DOHH2 (cell line): Measurements from ENCODE around the gene PRPS2.

Source experiments
- H3F3A ChIP-seq: fragments of 200-600 bp; sonication (generic), shearing (Covaris generic); 2 replicates; pipeline ENCODE4 v1.6.0; 2016; ENCODE audit warnings: antibody characterized with exemption, mild to moderate bottlenecking; ENCODE audit not compliant: control insufficient read depth, insufficient read depth
- H3K27ac ChIP-seq: fragments of 200-600 bp; sonication (generic); 2 replicates; pipeline ENCODE4 v1.5.1; 2014; ENCODE audit warnings: low read depth, mild to moderate bottlenecking, low read length, moderate library complexity
- H3K27me3 ChIP-seq: fragments of 200-600 bp; sonication (generic); 2 replicates; pipeline ENCODE4 v1.6.1; 2014; ENCODE audit warnings: mild to moderate bottlenecking, low read length, mixed read lengths; ENCODE audit not compliant: control insufficient read depth
- H3K36me3 ChIP-seq: fragments of 200-600 bp; sonication (generic); 2 replicates; pipeline ENCODE4 v1.6.1; 2014; ENCODE audit warnings: mild to moderate bottlenecking, low read length, moderate library complexity, mixed read lengths; ENCODE audit not compliant: control insufficient read depth
- H3K4me1 ChIP-seq: fragments of 200-600 bp; sonication (generic); 2 replicates; pipeline ENCODE4 v1.6.1; 2014; ENCODE audit warnings: mild to moderate bottlenecking, low read length, mixed read lengths; ENCODE audit not compliant: control insufficient read depth
- H3K4me2 ChIP-seq: fragments of 200-600 bp; sonication (generic); 2 replicates; pipeline ENCODE4 v1.6.0; 2014; ENCODE audit warnings: mild to moderate bottlenecking, low read length, moderate library complexity
- H3K4me3 ChIP-seq: fragments of 200-600 bp; sonication (generic); 2 replicates; pipeline ENCODE4 v1.5.1; 2014; ENCODE audit warnings: mild to moderate bottlenecking, low read length, mixed read lengths
- H3K79me2 ChIP-seq: fragments of 200-600 bp; sonication (generic); 2 replicates; pipeline ENCODE4 v1.6.1; 2014; ENCODE audit warnings: mild to moderate bottlenecking, low read length, mixed read lengths; ENCODE audit not compliant: control insufficient read depth
- H3K9me2 ChIP-seq: fragments of 200-600 bp; sonication (generic); replicated peaks from 2 replicates; pipeline ENCODE4 v1.6.1; 2014; ENCODE audit warnings: mild to moderate bottlenecking, low read length, mixed read lengths; ENCODE audit not compliant: control insufficient read depth
- H3K9me3 ChIP-seq: fragments of 200-600 bp; sonication (generic); 2 replicates; pipeline ENCODE4 v1.6.1; 2014; ENCODE audit warnings: antibody characterized with exemption, low read length, mixed read lengths; ENCODE audit not compliant: control insufficient read depth, insufficient read depth
- H4K20me1 ChIP-seq: fragments of 200-600 bp; sonication (generic); 2 replicates; pipeline ENCODE4 v1.6.0; 2014; ENCODE audit warnings: low read depth, mild to moderate bottlenecking, antibody characterized with exemption, low read length, moderate library complexity; ENCODE audit not compliant: control insufficient read depth, insufficient read depth
- CTCF ChIP-seq: fragments of 200-600 bp; sonication (generic); IDR thresholded peaks from one replicate; pipeline ENCODE4 v1.5.1; 2014; ENCODE audit warnings: antibody characterized with exemption, mild to moderate bottlenecking, low read depth, low read length; ENCODE audit not compliant: poor library complexity, severe bottlenecking
- EZH2phosphoT487 ChIP-seq: fragments of 200-600 bp; sonication (generic); IDR thresholded peaks from 2 replicates; pipeline ENCODE4 v1.6.1; 2017; ENCODE audit warnings: borderline replicate concordance, mild to moderate bottlenecking, antibody characterized with exemption, low read length, moderate library complexity, mixed read lengths

Gene PRPS2

GRCh38 chrX:12843668-12844279, 52.6 kb downstream of the PRPS2 start:
- H3K79me2 ChIP-seq: no peaks in the 10 kb centered on the region
- peak overlapping the region; percentile 42 for H3K27ac ChIP-seq
- H3K4me3 ChIP-seq: peak overlapping the region; percentile 66
- H4K20me1 ChIP-seq: no peaks in the 10 kb centered on the region
- H3K36me3 ChIP-seq: no peaks in the 10 kb centered on the region
- H3K9me2 ChIP-seq: no peaks in the 10 kb centered on the region
- H3F3A ChIP-seq: no peaks in the 10 kb centered on the region; the same call in 1 of the 2 replicates
- TF ChIP-seq EZH2phosphoT487 (no peak), CTCF (no peak)
- no peaks in the 10 kb centered on the region for H3K27me3 ChIP-seq
- H3K9me3 ChIP-seq: no peaks in the 10 kb centered on the region
- peak overlapping the region; percentile 91 for H3K4me2 ChIP-seq
- H3K4me1 ChIP-seq: peaks cover 20% of the 10 kb centered on the region

GRCh38 chrX:12844319-12844718, 53.1 kb downstream of the PRPS2 start:
- Histone ChIP-seq H3K9me2 (no peaks in the 10 kb centered on the region), H3K9me3 (no peaks in the 10 kb centered on the region), H3K36me3 (no peaks in the 10 kb centered on the region), H4K20me1 (no peaks in the 10 kb centered on the region), H3K4me2 (peak overlapping the region; percentile 91), H3K4me1 (peaks cover 20% of the 10 kb centered on the region), H3K79me2 (no peaks in the 10 kb centered on the region), H3K4me3 (peak overlapping the region; percentile 66), H3F3A (no peaks in the 10 kb centered on the region; the same call in 1 of the 2 replicates), H3K27me3 (no peaks in the 10 kb centered on the region), H3K27ac (peak overlapping the region; percentile 42)
- no peak for TF ChIP-seq EZH2phosphoT487
- TF ChIP-seq CTCF: no peak

GRCh38 chrX:12865359-12865758, 74.1 kb downstream of the PRPS2 start:
- no peak overlapping the region for H3K4me2 ChIP-seq
- no peaks in the 10 kb centered on the region for H4K20me1 ChIP-seq
- peaks cover 36% of the 10 kb centered on the region for H3K4me1 ChIP-seq
- H3K4me3 ChIP-seq: no peak overlapping the region
- H3K9me2 ChIP-seq: no peaks in the 10 kb centered on the region
- H3K27me3 ChIP-seq: no peaks in the 10 kb centered on the region
- no peak overlapping the region for H3K27ac ChIP-seq
- H3K79me2 ChIP-seq: no peaks in the 10 kb centered on the region
- no peaks in the 10 kb centered on the region for H3F3A ChIP-seq
- H3K36me3 ChIP-seq: peaks cover 5% of the 10 kb centered on the region; the same call in 1 of the 2 replicates
- TF ChIP-seq CTCF (no peak), EZH2phosphoT487 (no peak)
- H3K9me3 ChIP-seq: no peaks in the 10 kb centered on the region
